Raji (cell line): Measurements from ENCODE around the gene AKT3.

ENCODE experiments used
- POLR2A ChIP-seq: IDR thresholded peaks from 2 replicates; pipeline ENCODE4 v1.6.1; 2011; ENCODE audit warnings: low read depth, low read length, control low read depth; ENCODE audit not compliant: insufficient read depth

Gene AKT3

GRCh38 chr1:243549108-243549507 is 300.9 kb downstream of the AKT3 start:
- no peak for TF ChIP-seq POLR2A

- TF ChIP-seq POLR2A = no peak
These were observed 301.5 kb downstream of the AKT3 start for GRCh38 chr1:243548516-243548915.

GRCh38 chr1:243547891-243548290 is 302.2 kb downstream of the AKT3 start:
- no peak for TF ChIP-seq POLR2A

GRCh38 chr1:243546457-243546856 is 303.6 kb downstream of the AKT3 start:
- TF ChIP-seq POLR2A = no peak

- TF ChIP-seq POLR2A = no peak
These were observed 306.5 kb downstream of the AKT3 start for GRCh38 chr1:243543501-243543900.

- TF ChIP-seq POLR2A = no peak
These were observed 307.2 kb downstream of the AKT3 start for GRCh38 chr1:243542739-243543415.

GRCh38 chr1:243539636-243540035 is 310.4 kb downstream of the AKT3 start:
- no peak for TF ChIP-seq POLR2A

- no peak for TF ChIP-seq POLR2A
These were observed 315.0 kb downstream of the AKT3 start for GRCh38 chr1:243535014-243535413.

- no peak for TF ChIP-seq POLR2A
These were observed 320.5 kb downstream of the AKT3 start for GRCh38 chr1:243529512-243529911.

GRCh38 chr1:243528459-243529121 is 321.5 kb downstream of the AKT3 start:
- TF ChIP-seq POLR2A = no peak

- no peak for TF ChIP-seq POLR2A
These were observed 323.9 kb downstream of the AKT3 start for GRCh38 chr1:243526180-243526579.

- no peak for TF ChIP-seq POLR2A
These were observed 325.0 kb downstream of the AKT3 start for GRCh38 chr1:243525085-243525487.

- no peak for TF ChIP-seq POLR2A
These were observed 326.3 kb downstream of the AKT3 start for GRCh38 chr1:243523766-243524165.

- TF ChIP-seq POLR2A = no peak
These were observed 329.2 kb downstream of the AKT3 start for GRCh38 chr1:243520831-243521230.

GRCh38 chr1:243514927-243515326 is 335.1 kb downstream of the AKT3 start:
- no peak for TF ChIP-seq POLR2A

- no peak for TF ChIP-seq POLR2A
These were observed 336.1 kb downstream of the AKT3 start for GRCh38 chr1:243513726-243514491.

GRCh38 chr1:243510928-243511327 is 339.1 kb downstream of the AKT3 start:
- no peak for TF ChIP-seq POLR2A

- no peak for TF ChIP-seq POLR2A
These were observed 341.1 kb downstream of the AKT3 start for GRCh38 chr1:243508943-243509342.
